ENCODE results near the gene CHD8. TPM values are rescaled to one million over a fixed set of nuclear protein-coding genes. Genes with fewer than 3 reads are reported as not detected.

Gene CHD8
- polyA plus RNA-seq, 4 donors, result 18.1 to 40.7 (median 22.9) TPM

- Histone ChIP-seq H3K9me3 (ENCODE audit: control insufficient read depth in 2 of 2, insufficient read depth in 1 of 2, low read depth in 1 of 2, low read length in 1 of 2) (no peaks in the 10 kb centered on the region), H3K4me1 (ENCODE audit: control insufficient read depth in 3 of 3, insufficient read depth in 2 of 3, low read depth in 1 of 3, low read length in 2 of 3) (no peaks in the 10 kb centered on the region), H3K27me3 (ENCODE audit: control insufficient read depth in 3 of 3, insufficient read depth in 3 of 3, low read length in 3 of 3) (no peaks in the 10 kb centered on the region), H3K36me3 (ENCODE audit: control insufficient read depth in 3 of 3, insufficient read depth in 2 of 3, low read depth in 1 of 3, low read length in 3 of 3) (peaks cover 37 to 47% (median 45%) of the 10 kb centered on the region in 3 donors), H3K4me3 (ENCODE audit: low read depth in 1 of 3, low read length in 3 of 3) (no peak overlapping the region), H3K27ac (ENCODE audit: low read depth in 1 of 3, low read length in 2 of 3) (no peak overlapping the region)
- DNase-seq (no peak), FAIRE-seq (no peak)
- WGBS, 3 donors, result 0 to 31% (median 22%) methylated on average over 1 of the region's 1 CpG
These were observed 60.5 kb downstream of the CHD8 start for GRCh38 chr14:21395450-21395849.

GRCh38 chr14:21385188-21385904 lies 70.6 kb downstream of the CHD8 start:
- Histone ChIP-seq H3K36me3 (ENCODE audit: control insufficient read depth in 3 of 3, insufficient read depth in 2 of 3, low read depth in 1 of 3, low read length in 3 of 3) (peaks cover 0 to 34% (median 7%) of the 10 kb centered on the region in 3 donors), H3K27ac (ENCODE audit: low read depth in 1 of 3, low read length in 2 of 3) (peak overlapping the region in 1 of 3 donors; percentile 81), H3K4me3 (ENCODE audit: low read depth in 1 of 3, low read length in 3 of 3) (no peak overlapping the region), H3K27me3 (ENCODE audit: control insufficient read depth in 3 of 3, insufficient read depth in 3 of 3, low read length in 3 of 3) (no peaks in the 10 kb centered on the region), H3K9me3 (ENCODE audit: control insufficient read depth in 2 of 2, insufficient read depth in 1 of 2, low read depth in 1 of 2, low read length in 1 of 2) (no peaks in the 10 kb centered on the region), H3K4me1 (ENCODE audit: control insufficient read depth in 3 of 3, insufficient read depth in 2 of 3, low read depth in 1 of 3, low read length in 2 of 3) (peaks cover 0 to 8% (median 0%) of the 10 kb centered on the region in 3 donors)
- peak in 1 of 2 donors; percentile 42 for DNase-seq
- no peak for FAIRE-seq
- 74 to 79% (median 74%) methylated on average over 7 of the region's 7 CpGs for WGBS, 3 donors

GRCh38 chr14:21384494-21384851 lies 71.5 kb downstream of the CHD8 start:
- H3K36me3 ChIP-seq (ENCODE audit: control insufficient read depth in 3 of 3, insufficient read depth in 2 of 3, low read depth in 1 of 3, low read length in 3 of 3), result peaks cover 0 to 29% (median 6%) of the 10 kb centered on the region in 3 donors
- DNase-seq (no peak), FAIRE-seq (no peak)
- H3K27me3 ChIP-seq (ENCODE audit: control insufficient read depth in 3 of 3, insufficient read depth in 3 of 3, low read length in 3 of 3), result no peaks in the 10 kb centered on the region
- 1% methylated on average over 12 of the region's 12 CpGs for WGBS, 3 donors
- H3K27ac ChIP-seq (ENCODE audit: low read depth in 1 of 3, low read length in 2 of 3), result peak overlapping the region; percentile 44 to 86 (median 81)
- H3K9me3 ChIP-seq (ENCODE audit: control insufficient read depth in 2 of 2, insufficient read depth in 1 of 2, low read depth in 1 of 2, low read length in 1 of 2), result no peaks in the 10 kb centered on the region
- peak overlapping the region; percentile 59 to 68 (median 64) for H3K4me3 ChIP-seq (ENCODE audit: low read depth in 1 of 3, low read length in 3 of 3)
- peaks cover 0 to 8% (median 0%) of the 10 kb centered on the region in 3 donors for H3K4me1 ChIP-seq (ENCODE audit: control insufficient read depth in 3 of 3, insufficient read depth in 2 of 3, low read depth in 1 of 3, low read length in 2 of 3)

GRCh38 chr14:21383848-21384493 lies 72.0 kb downstream of the CHD8 start, which contains the start of gene SUPT16H:
SUPT16H (minus strand) TSS chr14:21384019; CDS start chr14:21383927, 92 bp downstream.
- 0% methylated on average over 54 of the region's 54 CpGs for WGBS, 3 donors
- no peak for FAIRE-seq
- peaks cover 0 to 8% (median 0%) of the 10 kb centered on the region in 3 donors for H3K4me1 ChIP-seq (ENCODE audit: control insufficient read depth in 3 of 3, insufficient read depth in 2 of 3, low read depth in 1 of 3, low read length in 2 of 3)

GRCh38 chr14:21382886-21383847 lies 72.8 kb downstream of the CHD8 start:
- no peaks in the 10 kb centered on the region for H3K27me3 ChIP-seq (ENCODE audit: control insufficient read depth in 3 of 3, insufficient read depth in 3 of 3, low read length in 3 of 3)
- 0 to 1% (median 1%) methylated on average over 39 of the region's 39 CpGs for WGBS, 3 donors
- H3K4me3 ChIP-seq (ENCODE audit: low read depth in 1 of 3, low read length in 3 of 3), result peak overlapping the region; percentile 59 to 68 (median 64)
- H3K27ac ChIP-seq (ENCODE audit: low read depth in 1 of 3, low read length in 2 of 3), result peak overlapping the region; percentile 27 to 86 (median 81)
- H3K9me3 ChIP-seq (ENCODE audit: control insufficient read depth in 2 of 2, insufficient read depth in 1 of 2, low read depth in 1 of 2, low read length in 1 of 2), result no peaks in the 10 kb centered on the region
- H3K36me3 ChIP-seq (ENCODE audit: control insufficient read depth in 3 of 3, insufficient read depth in 2 of 3, low read depth in 1 of 3, low read length in 3 of 3), result peaks cover 0 to 22% (median 2%) of the 10 kb centered on the region in 3 donors
- H3K4me1 ChIP-seq (ENCODE audit: control insufficient read depth in 3 of 3, insufficient read depth in 2 of 3, low read depth in 1 of 3, low read length in 2 of 3), result peaks cover 0 to 8% (median 0%) of the 10 kb centered on the region in 3 donors
- no peak for FAIRE-seq
- DNase-seq, result peak; percentile 36 to 63

More at GRCh38 chr14:21383848-21384493, 72.0 kb downstream of the CHD8 start, which contains the start of gene SUPT16H:
- Histone ChIP-seq H3K27me3 (ENCODE audit: control insufficient read depth in 3 of 3, insufficient read depth in 3 of 3, low read length in 3 of 3) (no peaks in the 10 kb centered on the region), H3K36me3 (ENCODE audit: control insufficient read depth in 3 of 3, insufficient read depth in 2 of 3, low read depth in 1 of 3, low read length in 3 of 3) (peaks cover 0 to 28% (median 2%) of the 10 kb centered on the region in 3 donors), H3K27ac (ENCODE audit: low read depth in 1 of 3, low read length in 2 of 3) (peak within 1 kb of the TSS; percentile 44 to 86 (median 81)), H3K4me3 (ENCODE audit: low read depth in 1 of 3, low read length in 3 of 3) (peak within 1 kb of the TSS; percentile 59 to 68 (median 64)), H3K9me3 (ENCODE audit: control insufficient read depth in 2 of 2, insufficient read depth in 1 of 2, low read depth in 1 of 2, low read length in 1 of 2) (no peaks in the 10 kb centered on the region)
- DNase-seq, result peak; percentile 97 to 98

DNA sequence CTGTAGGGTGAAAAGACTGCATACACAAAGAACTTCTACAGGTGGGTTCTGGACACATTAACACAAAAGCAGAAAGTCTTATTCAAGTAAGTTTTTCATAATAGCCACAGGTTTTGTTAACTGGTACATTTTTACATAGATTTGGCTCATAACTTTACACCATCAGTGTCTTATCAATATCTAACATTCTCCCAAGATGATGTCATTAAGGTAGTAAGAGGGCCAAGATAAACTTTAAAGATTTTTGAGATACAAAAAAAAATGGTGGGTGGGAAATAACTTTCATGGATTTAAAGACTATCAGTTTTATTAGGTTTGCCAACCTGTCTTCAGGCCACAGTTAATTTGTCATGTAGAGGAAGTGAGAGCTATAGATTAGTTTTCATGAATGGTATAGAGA lies 73.8 kb downstream of the CHD8 start:
- no peak overlapping the region for H3K27ac ChIP-seq (ENCODE audit: low read depth in 1 of 3, low read length in 2 of 3)
- no peak overlapping the region for H3K4me3 ChIP-seq (ENCODE audit: low read depth in 1 of 3, low read length in 3 of 3)
- H3K36me3 ChIP-seq (ENCODE audit: control insufficient read depth in 3 of 3, insufficient read depth in 2 of 3, low read depth in 1 of 3, low read length in 3 of 3), result peaks cover 0 to 20% (median 1%) of the 10 kb centered on the region in 3 donors

GRCh38 chr14:21379338-21379737 lies 76.6 kb downstream of the CHD8 start:
- Histone ChIP-seq H3K27ac (ENCODE audit: low read depth in 1 of 3, low read length in 2 of 3) (no peak overlapping the region), H3K36me3 (ENCODE audit: control insufficient read depth in 3 of 3, insufficient read depth in 2 of 3, low read depth in 1 of 3, low read length in 3 of 3) (peaks cover 0 to 9% (median 0%) of the 10 kb centered on the region in 3 donors), H3K9me3 (ENCODE audit: control insufficient read depth in 2 of 2, insufficient read depth in 1 of 2, low read depth in 1 of 2, low read length in 1 of 2) (no peaks in the 10 kb centered on the region), H3K4me3 (ENCODE audit: low read depth in 1 of 3, low read length in 3 of 3) (no peak overlapping the region), H3K4me1 (ENCODE audit: control insufficient read depth in 3 of 3, insufficient read depth in 2 of 3, low read depth in 1 of 3, low read length in 2 of 3) (no peaks in the 10 kb centered on the region), H3K27me3 (ENCODE audit: control insufficient read depth in 3 of 3, insufficient read depth in 3 of 3, low read length in 3 of 3) (no peaks in the 10 kb centered on the region)
- no peak for FAIRE-seq
- 79 to 88% (median 86%) methylated on average over 6 of the region's 6 CpGs for WGBS, 3 donors
- no peak for DNase-seq

More for the DNA sequence above, 73.8 kb downstream of the CHD8 start:
- Histone ChIP-seq H3K9me3 (ENCODE audit: control insufficient read depth in 2 of 2, insufficient read depth in 1 of 2, low read depth in 1 of 2, low read length in 1 of 2) (no peaks in the 10 kb centered on the region), H3K4me1 (ENCODE audit: control insufficient read depth in 3 of 3, insufficient read depth in 2 of 3, low read depth in 1 of 3, low read length in 2 of 3) (peaks cover 0 to 8% (median 0%) of the 10 kb centered on the region in 3 donors), H3K27me3 (ENCODE audit: control insufficient read depth in 3 of 3, insufficient read depth in 3 of 3, low read length in 3 of 3) (no peaks in the 10 kb centered on the region)
- DNase-seq, result no peak
- no peak for FAIRE-seq

DNA sequence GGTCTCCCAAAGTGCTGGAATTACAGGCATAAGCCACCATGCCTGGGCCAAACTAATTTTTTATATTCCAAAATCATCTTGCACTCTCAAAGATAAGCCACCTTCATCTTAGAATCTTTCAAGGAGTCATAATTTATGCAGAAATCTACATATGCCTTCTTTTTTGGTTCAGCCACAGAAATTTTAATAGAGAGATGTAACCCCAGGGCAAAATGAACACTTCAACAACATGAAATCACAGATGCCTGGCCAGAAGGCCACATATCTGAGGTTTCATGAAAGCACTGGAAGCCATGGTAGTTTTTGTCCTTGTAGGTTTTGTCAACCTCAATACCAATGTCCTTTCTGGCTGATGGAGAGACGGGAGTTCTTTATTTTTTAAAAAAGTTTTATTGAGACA lies 81.9 kb downstream of the CHD8 start:
- Histone ChIP-seq H3K4me3 (ENCODE audit: low read depth in 1 of 3, low read length in 3 of 3) (no peak overlapping the region), H3K9me3 (ENCODE audit: control insufficient read depth in 2 of 2, insufficient read depth in 1 of 2, low read depth in 1 of 2, low read length in 1 of 2) (no peaks in the 10 kb centered on the region), H3K27ac (ENCODE audit: low read depth in 1 of 3, low read length in 2 of 3) (no peak overlapping the region), H3K27me3 (ENCODE audit: control insufficient read depth in 3 of 3, insufficient read depth in 3 of 3, low read length in 3 of 3) (no peaks in the 10 kb centered on the region), H3K4me1 (ENCODE audit: control insufficient read depth in 3 of 3, insufficient read depth in 2 of 3, low read depth in 1 of 3, low read length in 2 of 3) (no peaks in the 10 kb centered on the region), H3K36me3 (ENCODE audit: control insufficient read depth in 3 of 3, insufficient read depth in 2 of 3, low read depth in 1 of 3, low read length in 3 of 3) (peaks cover 8 to 15% (median 13%) of the 10 kb centered on the region in 3 donors)
- DNase-seq, result no peak
- 92 to 100% (median 97%) methylated on average over 1 of the region's 1 CpG for WGBS, 3 donors
- no peak for FAIRE-seq

Measured in small intestine (tissue), 7 donors.